RWPE1 (cell line): ENCODE results near the gene ENO1.

ENCODE experiments used
- CTCF ChIA-PET: fragments of 350-600 bp; sonication (Branson Sonifier 250); formaldehyde crosslinking; extraction: SDS; loops from one replicate; lab custom pipeline; 2021; lab: Yijun Ruan, JAX
- POLR2A ChIA-PET: fragments of 400-600 bp; formaldehyde crosslinking; extraction: SDS; loops from one replicate; lab custom pipeline; 2020; ENCODE audit warnings: antibody characterized with exemption; ENCODE audit not compliant: low non-redundant PET; lab: Yijun Ruan, JAX
- DNase-seq: peaks from one replicate; pipeline ENCODE4 v3.0.0; 2012; ENCODE audit warnings: low spot score
- H3K27ac ChIP-seq: fragments of 450-650 bp; 2 replicates; pipeline ENCODE4 v1.5.1; 2017
- TF ChIP-seq, protein P1 (sequence below): fragments of 450-650 bp; conservative IDR thresholded peaks from 2 replicates; pipeline ENCODE4 v1.5.1; 2017; ENCODE audit warnings: low read depth, mild to moderate bottlenecking

The ENO1 gene

GRCh38 chr1:8816831-8817411 is 61.6 kb downstream of the ENO1 start:
- TF ChIP-seq, protein P1, sequence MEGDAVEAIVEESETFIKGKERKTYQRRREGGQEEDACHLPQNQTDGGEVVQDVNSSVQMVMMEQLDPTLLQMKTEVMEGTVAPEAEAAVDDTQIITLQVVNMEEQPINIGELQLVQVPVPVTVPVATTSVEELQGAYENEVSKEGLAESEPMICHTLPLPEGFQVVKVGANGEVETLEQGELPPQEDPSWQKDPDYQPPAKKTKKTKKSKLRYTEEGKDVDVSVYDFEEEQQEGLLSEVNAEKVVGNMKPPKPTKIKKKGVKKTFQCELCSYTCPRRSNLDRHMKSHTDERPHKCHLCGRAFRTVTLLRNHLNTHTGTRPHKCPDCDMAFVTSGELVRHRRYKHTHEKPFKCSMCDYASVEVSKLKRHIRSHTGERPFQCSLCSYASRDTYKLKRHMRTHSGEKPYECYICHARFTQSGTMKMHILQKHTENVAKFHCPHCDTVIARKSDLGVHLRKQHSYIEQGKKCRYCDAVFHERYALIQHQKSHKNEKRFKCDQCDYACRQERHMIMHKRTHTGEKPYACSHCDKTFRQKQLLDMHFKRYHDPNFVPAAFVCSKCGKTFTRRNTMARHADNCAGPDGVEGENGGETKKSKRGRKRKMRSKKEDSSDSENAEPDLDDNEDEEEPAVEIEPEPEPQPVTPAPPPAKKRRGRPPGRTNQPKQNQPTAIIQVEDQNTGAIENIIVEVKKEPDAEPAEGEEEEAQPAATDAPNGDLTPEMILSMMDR, result no peak
- DNase-seq, result no peak
- H3K27ac ChIP-seq, result peak overlapping the region; percentile 99
- POLR2A ChIA-PET, result interaction anchor here (0.7 kb wide), 3 partner anchors 454 to 714 kb away, joined by 4 to 6 read pairs (median 4); no protein-coding TSS in a partner anchor
- CTCF ChIA-PET, result interaction anchor here (0.6 to 0.7 kb wide), 3 partner anchors 15 to 120 kb away, joined by 3 to 6 read pairs (median 5); no protein-coding TSS in a partner anchor

- POLR2A ChIA-PET, result no interaction called here
- H3K27ac ChIP-seq, result 0 out of 2 replicates have a peak overlapping the region, but pooled peaks have one; percentile 99
Observed at GRCh38 chr1:8816264-8816663, 62.2 kb downstream of the ENO1 start.

DNA sequence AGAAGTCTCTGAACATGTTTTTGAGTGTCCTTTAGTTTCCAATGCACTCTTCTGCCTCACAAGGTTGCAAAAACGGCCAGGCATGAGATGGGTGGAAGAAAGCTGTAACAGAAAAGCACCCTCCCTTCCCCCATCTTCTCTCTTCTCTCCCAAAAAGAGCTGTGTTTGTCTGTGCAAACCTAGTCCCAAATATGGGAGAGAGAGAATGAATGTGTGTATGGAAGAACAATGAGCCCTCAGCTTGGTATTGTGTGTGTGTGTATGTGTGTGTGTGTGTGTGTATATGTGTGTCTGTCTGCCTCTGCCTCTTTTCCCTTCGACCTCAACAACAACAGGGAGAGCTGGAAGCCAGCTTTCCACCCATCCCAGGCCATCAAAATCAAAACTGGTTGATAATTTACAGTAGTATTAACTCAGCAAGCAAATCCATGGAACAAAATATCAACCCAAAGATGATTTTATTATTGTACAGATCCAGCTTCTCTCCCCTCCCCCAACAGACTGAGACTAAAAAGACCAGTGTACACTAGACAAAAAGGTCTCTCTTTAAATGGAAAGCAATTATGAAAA is 62.8 kb downstream of the ENO1 start:
- no peak overlapping the region for H3K27ac ChIP-seq
- no peak for DNase-seq
- ChIA-PET CTCF (interaction anchor here (0.6 kb wide), 2 partner anchors 364 to 778 kb away, joined by 3 to 5 read pairs; no protein-coding TSS in a partner anchor), POLR2A (no interaction called here)
- TF ChIP-seq, protein P1, result no peak

More at GRCh38 chr1:8816264-8816663, 62.2 kb downstream of the ENO1 start:
- CTCF ChIA-PET, result interaction anchor here (0.7 kb wide), 1 partner anchor 15 kb away, joined by 5 read pairs; no protein-coding TSS in a partner anchor
- TF ChIP-seq, protein P1, result no peak
- DNase-seq, result no peak

GRCh38 chr1:8814865-8815264 is 63.6 kb downstream of the ENO1 start:
- H3K27ac ChIP-seq, result no peak overlapping the region
- ChIA-PET CTCF (interaction anchor here (0.6 kb wide), 2 partner anchors 99 to 779 kb away, joined by 3 to 5 read pairs; no protein-coding TSS in a partner anchor), POLR2A (no interaction called here)
- DNase-seq, result no peak
- TF ChIP-seq, protein P1, result no peak

- TF ChIP-seq, protein P1, result no peak
- DNase-seq, result no peak
- POLR2A ChIA-PET, result no interaction called here
- no peak overlapping the region for H3K27ac ChIP-seq
- CTCF ChIA-PET, result interaction anchor here (0.6 kb wide), 1 partner anchor 335 kb away, joined by 3 read pairs; no protein-coding TSS in a partner anchor
Observed at GRCh38 chr1:8813991-8814390, 64.5 kb downstream of the ENO1 start.

DNA sequence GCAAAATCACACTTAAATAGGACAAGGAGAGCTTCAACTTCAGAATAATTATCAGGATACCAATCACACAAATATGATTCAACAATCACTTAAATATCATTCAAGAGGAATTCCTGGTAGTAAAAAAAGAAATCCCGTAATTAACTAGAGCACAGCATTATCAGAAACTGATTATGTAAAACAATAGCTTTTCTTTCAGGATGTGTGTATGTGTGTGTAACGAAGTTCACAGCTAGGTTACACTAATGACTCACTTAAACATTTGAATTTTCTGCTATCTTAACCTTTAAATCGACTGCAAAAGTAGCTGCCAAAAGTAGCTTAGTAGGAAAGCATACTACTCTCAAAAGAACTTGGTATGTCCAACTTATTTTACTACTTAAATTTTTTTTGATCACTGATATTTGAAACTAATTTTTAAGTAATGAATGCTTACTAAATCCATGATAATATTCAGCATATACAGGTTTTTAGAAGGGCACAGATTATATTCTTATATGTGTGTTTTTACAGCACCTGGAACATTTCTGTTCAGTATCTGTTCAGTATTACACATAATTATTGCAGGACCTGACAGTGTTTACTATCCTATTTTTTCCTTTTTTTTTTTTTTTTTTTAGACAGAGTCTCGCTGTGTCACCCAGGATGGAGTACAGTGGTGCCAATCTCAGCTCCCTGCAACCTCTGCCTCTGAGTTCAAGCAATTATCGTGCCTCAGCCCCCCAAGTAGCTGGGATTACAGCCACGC is 65.3 kb downstream of the ENO1 start:
- TF ChIP-seq, protein P1, result no peak
- POLR2A ChIA-PET, result no interaction called here
- H3K27ac ChIP-seq, result no peak overlapping the region
- no peak for DNase-seq
- CTCF ChIA-PET, result interaction anchor here (0.6 to 0.7 kb wide), 3 partner anchors 35 to 334 kb away, joined by 3 read pairs; no protein-coding TSS in a partner anchor
